ENCODE results near the gene PDE6G. TPM values are rescaled to one million over a fixed set of nuclear protein-coding genes. Genes with fewer than 3 reads are reported as not detected.

Gene PDE6G
- under 1 TPM in 1 of 4 donors, not detected in 3; 0.62 TPM for total RNA-seq

- 100% methylated on average over 1 of the region's 15 CpGs; no CpG with 5 or more reads in 1 of the 2 donors for WGBS, 2 donors (ENCODE audit: low coverage in 1 of 2)
Observed at GRCh38 chr17:81656118-81656743, at the start of gene PDE6G. PDE6G (minus strand) TSS chr17:81656542; CDS start chr17:81653305, 3,237 bp downstream.

GRCh38 chr17:81705518-81706231 lies 49.3 kb upstream of the PDE6G start:
- peaks cover 0 to 56% of the 10 kb centered on the region in 2 donors for H3K36me3 ChIP-seq
- H3K27ac ChIP-seq, result no peak overlapping the region
- no peak for TF ChIP-seq EP300 (IDR thresholded peaks at IDR 0.05)
- no peak for TF ChIP-seq CTCF (IDR thresholded peaks at IDR 0.05)
- TF ChIP-seq POLR2A (IDR thresholded peaks at IDR 0.05), result no peak
- TF ChIP-seq POLR2AphosphoS5 (IDR thresholded peaks at IDR 0.05), result no peak
- WGBS, 2 donors (ENCODE audit: low coverage in 1 of 2), result 88 to 89% methylated on average over 12 to 13 of the region's 30 CpGs
- peaks cover 0 to 45% (median 32%) of the 10 kb centered on the region in 3 donors for H3K4me1 ChIP-seq
- no peak overlapping the region for H3K4me3 ChIP-seq
- no peaks in the 10 kb centered on the region for H3K27me3 ChIP-seq
- H3K9me3 ChIP-seq, result no peaks in the 10 kb centered on the region
- no peak for ATAC-seq

More at GRCh38 chr17:81656118-81656743, at the start of gene PDE6G:
- H3K9me3 ChIP-seq, result no peaks in the 10 kb centered on the region
- H3K4me1 ChIP-seq, result no peaks in the 10 kb centered on the region
- TF ChIP-seq POLR2AphosphoS5 (IDR thresholded peaks at IDR 0.05) (no peak), EP300 (IDR thresholded peaks at IDR 0.05) (no peak), CTCF (IDR thresholded peaks at IDR 0.05) (no peak), POLR2A (IDR thresholded peaks at IDR 0.05) (no peak)
- no peak within 1 kb of the TSS for H3K27ac ChIP-seq
- no peak within 1 kb of the TSS for H3K4me3 ChIP-seq
- peaks cover 39% of the 10 kb centered on the region for H3K27me3 ChIP-seq
- no peaks in the 10 kb centered on the region for H3K36me3 ChIP-seq
- ATAC-seq, result no peak

GRCh38 chr17:81703747-81704654 lies 47.7 kb upstream of the PDE6G start:
- no peak for ATAC-seq
- Histone ChIP-seq H3K36me3 (peaks cover 0 to 71% of the 10 kb centered on the region in 2 donors), H3K4me3 (peak overlapping the region; percentile 42 to 98), H3K9me3 (no peaks in the 10 kb centered on the region), H3K4me1 (peaks cover 0 to 41% (median 26%) of the 10 kb centered on the region in 3 donors), H3K27me3 (no peaks in the 10 kb centered on the region), H3K27ac (peak overlapping the region; percentile 88 to 97 (median 93))
- TF ChIP-seq POLR2A (IDR thresholded peaks at IDR 0.05) (no peak), POLR2AphosphoS5 (IDR thresholded peaks at IDR 0.05) (no peak), EP300 (IDR thresholded peaks at IDR 0.05) (no peak), CTCF (IDR thresholded peaks at IDR 0.05) (no peak)
- 1 to 2% methylated on average over 9 to 10 of the region's 27 CpGs for WGBS, 2 donors (ENCODE audit: low coverage in 1 of 2)

GRCh38 chr17:81702934-81703746 lies 46.8 kb upstream of the PDE6G start, which contains the start of gene MRPL12:
MRPL12 (plus strand) TSS chr17:81703367; CDS start chr17:81703502, 135 bp downstream.
- peak; percentile 94 for ATAC-seq
- Histone ChIP-seq H3K9me3 (no peaks in the 10 kb centered on the region), H3K27ac (peak within 1 kb of the TSS; percentile 88 to 97 (median 93)), H3K4me1 (peaks cover 0 to 41% (median 26%) of the 10 kb centered on the region in 3 donors), H3K4me3 (peak within 1 kb of the TSS; percentile 42 to 98), H3K27me3 (no peaks in the 10 kb centered on the region), H3K36me3 (peaks cover 0 to 76% of the 10 kb centered on the region in 2 donors)
- TF ChIP-seq POLR2A (IDR thresholded peaks at IDR 0.05), result peak; percentile 86 to 90
- no peak for TF ChIP-seq EP300 (IDR thresholded peaks at IDR 0.05)
- peak; percentile 93 for TF ChIP-seq POLR2AphosphoS5 (IDR thresholded peaks at IDR 0.05)
- TF ChIP-seq CTCF (IDR thresholded peaks at IDR 0.05), result peak in 3 of 4 experiments; percentile 28 to 62 (median 50)
- 0% methylated on average over 14 to 15 of the region's 102 CpGs for WGBS, 2 donors (ENCODE audit: low coverage in 1 of 2)
